NCI-H748 treated with DMSO at 0.1 percent for 48 hours (cell line): ENCODE data around the gene GLP1R.

Experiments
- DNase-seq: peaks from one replicate; lab custom pipeline; 2025; lab: John Stamatoyannopoulos, UW

GLP1R gene

DNA sequence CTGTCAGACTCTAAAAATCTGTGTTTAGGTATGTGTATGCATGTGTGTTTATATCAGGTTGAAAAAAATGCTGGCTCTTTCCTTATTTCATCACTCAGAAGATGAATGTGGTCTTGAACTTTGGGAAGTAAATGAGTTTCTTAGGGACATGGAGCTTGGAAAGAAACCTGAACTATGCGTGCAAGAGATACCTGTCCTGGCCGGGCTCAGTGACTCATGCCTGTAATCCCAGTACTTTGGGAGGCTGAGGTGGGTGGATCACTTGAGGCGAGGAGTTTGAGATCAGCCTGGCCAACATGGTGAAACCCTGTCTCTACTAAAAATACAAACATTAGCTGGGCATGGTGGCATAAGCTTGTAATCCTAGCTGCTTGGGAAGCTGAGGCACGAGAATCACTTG lies 4.4 kb upstream of the GLP1R start:
- DNase-seq, result no peak

DNA sequence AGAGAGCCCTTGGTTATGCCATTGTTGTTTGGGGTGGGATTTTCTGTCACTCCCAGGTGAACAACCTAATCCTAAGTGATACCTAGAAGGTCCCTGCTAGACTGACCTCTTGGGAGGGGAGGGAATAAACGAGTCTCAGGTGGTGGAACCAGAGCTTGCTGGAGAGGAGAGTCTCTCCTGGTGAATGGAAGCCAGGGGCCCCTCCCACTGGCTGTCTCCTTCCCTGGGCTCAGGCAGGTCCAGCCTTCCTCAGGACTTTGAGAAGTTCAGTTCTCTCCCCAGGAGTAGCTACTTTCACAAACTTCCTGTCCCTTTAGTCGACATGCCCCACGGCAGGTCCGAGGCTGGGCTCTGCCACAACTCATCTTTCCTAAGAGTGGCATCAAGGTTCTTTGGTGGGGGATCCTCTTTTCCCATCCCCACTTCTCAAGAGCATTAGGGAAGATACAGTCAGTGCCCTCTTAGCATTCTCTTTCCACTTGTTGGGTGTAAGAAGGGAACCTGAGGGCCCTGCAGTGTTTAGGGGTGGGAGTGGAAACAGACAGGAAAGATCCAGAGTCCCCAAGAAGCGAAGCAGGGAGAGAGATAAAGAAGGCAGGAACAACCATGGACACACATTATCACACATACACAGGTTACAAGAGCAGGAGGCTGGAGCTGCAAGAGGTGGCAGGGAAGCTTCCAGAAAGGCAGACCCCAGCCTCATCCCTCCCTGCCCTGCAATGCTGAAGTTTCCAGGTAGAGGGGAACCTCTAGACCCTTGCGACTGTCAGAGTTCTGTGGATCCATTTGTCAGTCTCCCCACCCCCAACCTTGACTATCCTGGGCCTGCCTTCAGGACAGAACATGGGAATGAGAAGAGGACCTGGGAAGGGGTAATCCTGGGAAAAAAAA lies 900 bp upstream of the GLP1R start:
- DNase-seq, result no peak

DNA sequence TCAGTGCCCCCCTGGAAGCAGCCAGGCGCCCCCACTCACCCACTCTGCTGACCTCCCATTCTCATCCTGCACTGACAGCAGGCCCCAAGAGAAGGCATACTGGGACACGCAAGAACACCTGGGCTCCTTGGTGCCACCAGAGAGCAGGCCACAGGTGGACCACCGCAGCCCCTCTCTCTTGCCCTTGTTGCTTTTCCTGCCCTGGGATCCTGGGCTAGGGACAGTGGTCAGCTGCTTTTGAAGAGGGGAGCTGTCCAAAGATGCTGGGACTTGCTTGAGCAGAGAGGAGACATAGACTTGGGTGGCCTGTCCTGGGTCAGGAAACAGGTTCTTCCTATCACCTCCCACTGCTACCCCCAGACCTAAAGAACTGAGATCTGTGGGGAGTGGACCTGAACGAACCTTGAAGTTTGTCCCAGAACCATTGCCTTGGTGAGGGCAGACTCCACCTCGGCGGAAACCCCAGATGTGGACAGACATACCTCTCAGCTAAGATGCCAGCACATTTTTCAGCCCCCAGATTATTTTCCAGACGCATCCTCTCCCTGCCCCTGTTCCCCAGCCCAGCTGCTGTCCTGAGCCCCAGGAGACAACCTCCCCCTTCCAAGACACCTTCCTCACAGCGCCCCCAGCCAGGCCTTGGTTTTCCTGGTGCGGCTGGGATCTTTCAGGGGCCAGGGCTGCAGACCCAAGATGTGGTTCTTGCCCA lies 1.1 kb downstream of the GLP1R start:
- DNase-seq, result no peak

DNA sequence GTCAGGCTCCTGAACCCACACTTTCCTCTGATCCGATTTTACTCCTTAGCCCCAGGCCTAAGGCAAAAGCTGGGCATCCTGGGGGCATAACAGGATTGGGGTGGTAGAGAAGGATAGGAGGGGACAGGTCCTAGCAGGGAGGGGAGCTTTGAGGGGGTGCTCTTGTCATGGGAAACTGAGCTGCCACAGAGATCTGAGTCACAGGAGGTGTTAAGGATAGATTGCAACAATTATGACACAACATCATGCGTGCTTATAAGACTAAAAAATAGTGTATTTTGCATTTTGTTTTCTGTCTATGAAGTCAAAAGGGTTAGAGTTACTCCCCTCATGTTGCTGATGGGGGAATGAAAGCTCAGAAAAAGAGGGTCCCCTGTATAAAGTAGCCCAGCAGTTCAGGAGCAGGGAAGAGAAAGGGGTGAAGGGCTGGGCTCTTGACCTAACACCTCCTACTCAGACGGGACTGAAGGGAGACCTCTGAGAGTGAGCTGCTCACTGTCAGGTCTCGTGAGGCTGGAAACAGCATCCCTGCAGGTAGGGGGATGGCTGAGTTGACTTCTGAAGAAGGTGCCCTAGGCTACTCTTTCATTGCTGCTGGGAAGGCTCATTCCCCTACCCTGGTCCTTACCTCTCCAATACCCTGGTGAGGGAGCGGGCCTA lies 2.0 kb downstream of the GLP1R start:
- DNase-seq, result no peak

DNA sequence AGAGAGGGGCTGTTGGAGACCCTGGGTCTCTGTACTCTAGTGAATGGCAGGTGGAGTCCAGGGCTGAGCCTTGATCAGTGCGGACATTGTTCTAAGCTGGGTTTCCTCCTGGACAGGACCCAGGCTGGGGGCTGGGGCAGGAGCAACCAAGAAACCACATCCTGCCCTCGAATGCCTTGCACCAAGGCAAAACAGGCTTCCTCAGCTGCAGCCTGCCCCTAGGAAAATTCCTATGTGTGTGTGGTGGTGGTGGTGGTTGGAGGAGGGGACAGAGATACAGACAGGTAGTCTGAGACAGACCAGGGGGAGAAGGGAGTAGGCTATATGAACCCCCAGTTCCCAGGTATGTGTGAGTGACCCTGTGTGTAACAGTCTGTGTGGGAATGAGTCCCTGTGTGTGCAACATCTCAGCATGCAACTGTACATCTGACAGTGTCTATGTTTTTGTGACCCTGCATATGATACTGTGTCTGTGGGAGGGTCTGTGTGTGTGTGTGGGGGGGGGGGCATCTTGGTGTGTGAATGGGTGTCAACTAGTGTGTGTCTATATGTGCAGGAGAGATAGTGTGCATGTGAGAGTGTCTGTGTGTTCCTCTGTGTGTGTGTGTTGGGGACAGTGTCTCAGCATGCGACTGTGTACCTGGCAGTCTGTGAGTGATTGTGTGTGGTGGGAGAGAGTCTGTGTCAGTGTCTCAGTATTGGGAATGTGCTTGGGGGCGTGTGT lies 3.0 kb downstream of the GLP1R start:
- DNase-seq, result no peak

DNA sequence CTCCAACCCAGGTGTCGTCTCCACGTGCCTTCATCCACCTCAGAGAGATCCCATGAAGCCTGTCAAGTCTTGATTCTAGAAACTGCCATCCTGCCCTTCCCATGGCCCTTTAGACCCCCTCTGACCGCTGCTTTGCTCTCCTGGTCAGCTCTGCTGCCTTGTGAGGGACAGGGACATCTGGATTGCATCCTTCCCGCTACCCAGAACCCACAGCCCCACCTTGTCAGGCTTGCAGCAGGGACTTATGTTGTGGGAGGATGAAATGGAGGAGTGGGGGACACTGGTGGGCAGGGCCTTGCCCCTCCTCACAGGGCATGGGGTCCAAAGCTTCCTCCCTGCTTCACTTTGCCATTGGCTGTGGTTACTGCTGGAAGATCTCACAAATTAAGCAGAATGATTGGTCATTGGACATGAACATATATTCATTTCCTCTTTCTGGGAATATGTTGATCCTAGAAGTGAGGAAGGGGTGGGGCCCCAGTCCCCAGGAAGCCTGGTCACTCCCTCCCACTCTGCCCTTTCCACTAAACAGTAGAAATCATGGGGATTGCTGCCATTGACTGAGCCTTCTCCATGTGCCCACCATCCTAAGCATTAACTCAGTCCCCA lies 4.5 kb downstream of the GLP1R start:
- no peak for DNase-seq

DNA sequence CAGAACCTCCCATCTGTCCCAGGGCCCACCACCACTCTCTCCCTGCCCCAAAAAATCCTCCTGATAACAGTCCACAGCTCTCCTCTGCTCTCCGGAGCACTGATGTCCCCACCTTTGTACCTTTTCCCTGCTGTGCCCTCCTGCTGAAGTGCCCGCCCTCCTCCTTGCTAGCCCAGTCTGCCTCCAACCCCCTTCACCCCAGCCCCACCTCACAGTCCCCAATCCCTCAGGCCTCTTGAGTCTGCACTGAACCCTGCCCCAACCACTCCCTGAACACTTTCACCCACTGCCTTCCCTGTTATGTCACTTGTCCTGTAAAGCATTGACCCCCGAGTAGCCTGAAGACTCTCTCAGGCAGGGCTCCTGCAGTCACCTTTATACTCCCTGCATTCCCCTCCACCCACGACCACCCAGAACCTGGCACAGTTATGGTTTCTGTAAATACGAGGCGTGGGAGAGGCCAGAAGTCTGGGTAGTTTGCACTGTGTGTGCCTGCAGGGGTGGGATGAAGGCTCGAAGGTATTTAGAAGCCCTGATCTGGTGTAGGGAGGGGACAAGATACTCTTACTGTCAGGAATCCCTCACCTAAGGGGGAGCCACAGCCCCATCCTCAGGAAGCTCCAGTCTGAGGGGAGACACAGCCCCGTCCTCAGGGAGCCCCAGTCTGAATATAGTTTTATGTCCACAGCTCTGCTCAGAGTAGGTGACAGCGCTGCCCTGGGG lies 5.4 kb downstream of the GLP1R start:
- no peak for DNase-seq

DNA sequence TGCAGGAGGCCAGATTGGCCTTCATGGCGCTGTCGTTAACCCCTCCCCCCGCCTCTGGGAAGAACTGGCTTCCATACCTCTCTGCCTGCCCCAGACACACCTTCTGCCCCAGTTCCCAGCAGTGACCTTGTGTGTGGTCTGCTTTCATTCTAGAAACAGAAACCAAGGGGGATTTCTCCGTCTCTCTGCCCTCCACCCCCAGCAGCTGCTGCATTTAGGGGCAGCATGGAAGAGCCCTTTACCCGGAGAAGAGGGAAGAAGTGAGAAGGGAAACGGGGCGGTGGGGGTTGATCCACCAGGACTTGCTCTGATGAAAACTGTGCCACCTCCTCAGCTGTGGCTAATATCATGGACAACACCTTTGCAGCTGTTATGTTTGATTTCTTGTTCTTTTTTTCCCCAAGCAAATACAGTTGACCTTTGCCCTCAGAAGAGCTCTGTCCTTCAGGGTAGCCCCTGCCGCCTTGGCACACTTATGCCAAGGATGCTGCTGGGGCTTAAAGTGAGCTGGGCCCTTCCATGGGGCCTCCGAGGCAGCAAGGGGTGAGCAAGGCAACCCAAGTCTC lies 6.1 kb downstream of the GLP1R start:
- DNase-seq, result no peak

DNA sequence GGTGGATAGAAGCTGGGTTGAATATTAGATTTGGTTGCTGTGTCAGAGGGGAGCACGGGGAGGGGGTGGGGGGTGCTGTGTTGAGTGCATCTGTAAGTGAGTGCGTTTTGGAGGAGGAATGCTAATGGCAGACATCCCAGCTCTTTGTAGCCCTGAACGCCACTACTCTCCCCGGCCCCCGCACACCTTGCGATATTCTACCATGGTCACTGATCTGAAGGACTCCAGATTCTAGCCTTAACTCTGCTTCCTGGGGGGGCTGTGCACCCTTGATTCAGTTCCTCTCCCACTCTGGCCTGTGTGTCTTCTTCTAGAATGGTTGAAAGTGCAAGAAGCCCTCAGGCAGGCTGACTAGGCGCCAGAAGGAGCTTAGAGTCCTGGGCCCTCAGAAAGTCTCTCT lies 7.1 kb downstream of the GLP1R start:
- no peak for DNase-seq

DNA sequence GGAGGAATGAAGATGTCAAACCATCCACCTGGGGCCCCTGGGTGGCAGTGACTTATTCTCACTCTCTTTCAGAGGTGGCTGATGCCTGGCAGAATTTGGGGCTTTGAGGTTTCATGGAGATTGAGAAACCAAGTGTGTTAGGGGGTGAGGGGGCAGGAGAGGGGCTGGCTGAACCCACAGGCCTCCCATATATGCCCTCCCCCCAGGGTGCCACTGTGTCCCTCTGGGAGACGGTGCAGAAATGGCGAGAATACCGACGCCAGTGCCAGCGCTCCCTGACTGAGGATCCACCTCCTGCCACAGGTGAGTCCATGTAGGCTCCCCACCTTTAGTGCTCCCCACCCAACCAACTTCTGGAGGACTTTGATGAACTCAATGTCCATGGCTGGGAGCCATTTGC lies 7.6 kb downstream of the GLP1R start:
- DNase-seq, result no peak

DNA sequence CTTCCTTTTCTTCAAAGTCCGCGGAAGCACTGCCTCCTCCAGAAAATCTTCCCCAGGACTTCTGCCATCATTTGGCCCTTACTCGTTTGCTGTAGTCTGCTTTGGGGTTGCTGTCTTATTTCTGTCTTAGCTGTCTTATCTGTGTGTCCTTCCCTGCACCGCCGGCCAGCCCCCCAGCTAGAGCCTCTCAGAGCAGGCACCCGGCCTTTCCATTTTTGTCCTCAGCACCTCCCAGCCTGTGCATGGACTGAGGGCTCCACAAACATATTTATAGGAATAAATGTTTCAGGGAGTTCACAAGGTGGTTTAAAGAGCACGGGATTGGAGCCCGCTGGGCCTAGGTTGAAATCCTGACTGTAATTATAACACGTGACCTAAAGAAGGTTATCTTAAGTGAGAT lies 8.1 kb downstream of the GLP1R start:
- DNase-seq, result no peak

DNA sequence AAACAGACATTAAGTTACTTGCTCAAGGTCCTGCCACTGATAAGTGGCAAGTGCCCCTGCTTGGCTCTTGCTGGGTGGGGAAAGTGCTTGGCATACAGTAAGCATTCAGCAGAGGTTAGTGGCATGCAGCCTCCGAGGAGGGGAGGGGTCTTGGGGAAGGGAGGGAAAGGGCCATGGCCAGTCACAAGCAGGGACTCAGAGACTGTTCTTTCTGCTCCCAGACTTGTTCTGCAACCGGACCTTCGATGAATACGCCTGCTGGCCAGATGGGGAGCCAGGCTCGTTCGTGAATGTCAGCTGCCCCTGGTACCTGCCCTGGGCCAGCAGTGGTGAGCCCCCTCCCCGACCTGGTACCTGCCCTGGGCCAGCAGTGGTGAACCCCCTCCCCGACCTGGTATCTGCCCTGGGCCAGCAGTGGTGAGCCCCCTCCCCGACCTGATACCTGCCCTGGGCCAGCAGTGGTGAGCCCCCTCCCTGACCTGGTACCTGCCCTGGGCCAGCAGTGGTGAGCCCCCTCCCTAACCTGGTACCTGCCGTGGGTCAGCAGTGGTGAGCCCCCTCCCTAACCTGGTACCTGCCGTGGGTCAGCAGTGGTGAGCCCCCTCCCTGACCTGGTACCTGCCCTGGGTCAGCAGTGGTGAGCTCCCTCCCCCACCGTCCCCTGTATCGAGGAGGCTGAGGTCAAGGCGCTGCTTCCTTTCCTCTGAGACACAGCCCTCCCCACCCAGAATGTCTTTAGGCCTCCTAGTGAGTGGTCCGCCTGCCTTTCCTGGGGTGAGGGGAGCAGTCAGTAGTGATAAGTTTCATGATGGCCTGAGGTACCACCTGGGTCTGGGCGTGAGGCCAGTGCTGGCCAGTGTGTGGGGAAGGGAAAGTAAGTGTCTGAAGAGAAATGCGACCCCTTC lies 8.9 kb downstream of the GLP1R start:
- DNase-seq, result no peak

DNA sequence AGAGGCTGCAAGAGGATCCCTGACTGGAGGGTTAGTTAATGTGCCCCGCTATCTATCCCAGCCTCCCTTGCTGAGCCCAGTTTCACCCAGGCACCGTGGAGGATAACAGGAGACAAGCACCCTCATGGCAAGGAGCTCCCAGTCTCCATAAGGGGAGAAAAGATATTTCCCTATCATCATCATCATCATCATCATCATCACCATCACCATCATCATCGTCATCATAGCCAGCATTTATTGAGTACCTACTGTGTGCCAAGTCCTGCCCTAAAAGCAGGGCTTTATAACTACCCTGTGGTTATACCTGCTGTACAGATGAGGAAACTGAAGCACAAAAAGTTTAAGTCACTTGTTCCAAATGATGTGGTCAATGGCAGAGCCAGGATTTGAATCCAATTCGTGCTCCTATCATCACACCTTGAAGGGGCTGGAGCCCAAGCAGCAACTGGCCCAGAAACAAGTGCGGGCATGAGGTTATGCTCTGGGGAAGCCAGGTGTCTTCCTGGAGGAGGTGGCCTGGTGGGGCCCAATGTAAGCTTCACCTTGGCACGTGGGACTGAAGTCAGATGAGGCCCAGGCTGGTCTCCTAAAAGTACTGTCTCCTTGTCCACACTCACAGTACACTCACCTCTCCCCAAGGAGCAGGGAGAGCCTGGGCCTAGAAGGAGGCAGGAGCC lies 10.0 kb downstream of the GLP1R start:
- DNase-seq, result no peak

DNA sequence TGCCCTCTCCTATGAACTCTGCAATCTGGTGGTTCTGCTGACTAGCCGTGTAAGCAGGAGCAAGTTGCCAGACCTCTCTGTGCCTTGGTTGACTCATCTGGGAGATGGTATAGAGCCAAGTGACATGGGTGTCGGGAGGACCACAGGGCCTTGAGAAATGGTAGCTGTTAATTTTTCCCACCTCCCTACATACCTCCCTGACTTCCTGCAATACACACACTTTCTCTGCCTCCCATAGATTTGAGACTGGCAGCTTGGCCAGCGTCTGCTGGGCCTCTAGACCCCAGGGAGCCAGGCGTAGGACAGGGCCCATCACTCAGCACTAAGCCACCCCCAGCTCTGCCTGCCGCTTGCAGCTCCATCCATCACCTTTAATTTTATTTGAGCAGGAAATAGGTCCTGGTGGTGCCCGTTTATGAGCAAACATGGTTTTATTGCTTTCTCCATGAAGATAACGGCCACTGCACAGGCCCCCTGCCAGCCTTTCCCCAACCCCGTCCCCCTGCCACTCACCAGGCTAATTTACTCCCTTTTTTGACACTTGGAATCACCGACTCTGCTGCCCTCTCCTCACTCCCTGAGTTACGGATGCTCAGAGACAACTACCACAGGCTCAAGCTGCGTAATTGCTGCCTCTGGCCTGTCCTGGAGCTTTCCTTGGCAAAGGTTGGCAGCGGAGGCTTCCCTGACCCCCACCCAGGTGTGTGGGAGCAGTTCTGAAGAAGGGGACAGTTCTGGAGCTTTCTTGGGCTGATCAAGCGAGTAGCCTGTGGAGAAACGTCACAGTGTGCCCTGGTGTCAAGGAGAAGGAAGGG lies 11.1 kb downstream of the GLP1R start:
- DNase-seq, result peak; percentile 77

DNA sequence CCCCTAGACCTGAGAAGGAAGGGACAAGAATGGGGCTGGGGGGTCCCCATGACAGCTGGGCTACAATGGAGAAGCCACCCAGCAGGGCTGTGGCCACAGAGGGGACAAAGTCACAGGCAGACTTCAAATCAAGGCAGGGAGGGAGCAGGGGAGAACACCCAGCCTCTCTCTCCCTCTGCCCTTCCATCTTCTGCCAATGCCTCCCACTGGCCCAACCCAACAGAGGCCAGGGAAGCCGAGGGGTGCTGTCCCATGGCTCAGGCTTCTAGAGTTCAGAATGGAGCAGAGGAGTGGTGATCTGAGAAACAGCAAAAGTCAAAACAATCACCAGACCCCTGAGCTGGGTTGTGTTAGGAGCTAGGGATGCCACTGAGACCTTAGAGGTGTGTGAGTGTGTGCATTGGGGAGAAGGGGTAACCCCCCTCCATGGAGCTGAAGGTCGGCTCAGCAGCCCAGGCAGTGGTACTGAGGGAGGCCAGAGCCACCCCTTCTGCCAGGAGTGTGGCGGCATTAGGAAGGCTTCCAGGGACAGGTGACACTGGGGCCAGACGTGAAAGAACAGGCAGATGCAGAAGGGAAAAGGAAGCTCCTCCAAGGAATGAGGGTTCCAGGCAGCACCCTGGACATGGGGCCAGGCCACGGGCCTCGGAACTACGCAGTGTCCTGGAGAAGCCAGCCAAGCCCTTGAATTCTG lies 12.0 kb downstream of the GLP1R start:
- no peak for DNase-seq

DNA sequence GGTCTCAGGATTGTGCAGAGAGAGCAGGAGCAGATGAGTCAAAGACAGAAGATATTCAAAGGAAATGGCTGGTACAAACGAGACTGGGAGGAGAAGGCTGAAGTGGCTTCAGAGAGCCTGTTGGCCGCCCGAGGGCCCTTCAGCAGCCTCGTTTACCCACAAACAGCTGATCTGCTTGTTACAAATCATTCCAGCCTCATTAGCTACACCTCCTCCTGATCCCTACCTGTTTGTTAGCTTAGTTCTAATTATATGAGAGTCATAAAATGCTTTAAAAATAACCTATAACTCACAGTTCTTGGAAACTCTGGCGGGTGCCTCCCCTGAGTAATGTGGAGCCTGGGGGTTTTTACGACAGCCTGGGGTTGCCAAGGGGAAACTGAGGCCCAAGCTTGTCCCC lies 12.6 kb downstream of the GLP1R start:
- DNase-seq, result no peak

DNA sequence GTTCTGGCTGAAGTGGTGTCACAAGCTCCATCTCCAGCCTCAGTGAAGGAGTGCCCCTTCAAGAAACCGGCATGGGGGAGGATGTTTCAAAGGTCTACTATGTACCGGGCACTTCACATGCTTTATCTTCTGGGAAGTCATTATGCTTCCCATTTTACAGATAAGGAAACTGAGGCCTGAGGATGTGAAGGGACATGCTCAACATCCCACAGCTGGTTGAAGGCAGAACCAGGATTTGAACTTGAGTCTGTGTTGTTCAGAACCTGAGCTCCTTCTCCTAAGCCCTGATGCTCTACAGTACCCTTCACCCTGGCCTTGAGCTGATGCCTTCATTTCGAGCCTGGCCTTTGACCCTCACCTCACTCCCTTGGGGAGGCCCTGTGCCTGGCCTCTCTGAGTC lies 13.0 kb downstream of the GLP1R start:
- no peak for DNase-seq
